SU-DHL-6 (cell line): ENCODE measurements around the gene PRKCE.

Experiments used
- H2AFZ ChIP-seq: fragments of 200-600 bp; sonication (generic); 2 replicates; pipeline ENCODE4 v1.6.1; 2014; ENCODE audit warnings: low read depth, mild to moderate bottlenecking, moderate library complexity, mixed read lengths, antibody characterized with exemption, low read length; ENCODE audit not compliant: severe bottlenecking
- H3F3A ChIP-seq: fragments of 200-600 bp; shearing (Covaris generic); 2 replicates; pipeline ENCODE4 v1.6.0; 2016; ENCODE audit warnings: antibody characterized with exemption, mild to moderate bottlenecking; ENCODE audit not compliant: insufficient read depth
- H3K27ac ChIP-seq: fragments of 200-600 bp; sonication (generic); 2 replicates; pipeline ENCODE4 v1.5.1; 2016; ENCODE audit warnings: low read depth, mild to moderate bottlenecking, low read length, moderate library complexity, mixed read lengths
- H3K27me3 ChIP-seq: fragments of 200-600 bp; sonication (generic), shearing (Covaris generic); 2 replicates; pipeline ENCODE4 v1.6.0; 2014; ENCODE audit warnings: mild to moderate bottlenecking, low read length
- H3K36me3 ChIP-seq: fragments of 200-600 bp; sonication (generic); 2 replicates; pipeline ENCODE4 v1.6.1; 2014; ENCODE audit warnings: mild to moderate bottlenecking, low read length, mixed read lengths
- H3K4me2 ChIP-seq: fragments of 300-600, 200-600 bp; shearing (Covaris generic), sonication (generic); 2 replicates; pipeline ENCODE4 v1.6.0; 2014; ENCODE audit warnings: low read length, low read depth, mild to moderate bottlenecking; ENCODE audit not compliant: poor library complexity, severe bottlenecking
- H3K4me3 ChIP-seq: fragments of 200-600 bp; sonication (generic); 2 replicates; pipeline ENCODE4 v1.5.1; 2014; ENCODE audit warnings: antibody characterized with exemption, low read length, mild to moderate bottlenecking, mixed read lengths; ENCODE audit not compliant: insufficient read depth, poor library complexity, severe bottlenecking
- H3K79me2 ChIP-seq: fragments of 200-600 bp; sonication (generic); 2 replicates; pipeline ENCODE4 v1.6.1; 2014; ENCODE audit warnings: mild to moderate bottlenecking, low read length, moderate library complexity; ENCODE audit not compliant: insufficient read depth
- H3K9ac ChIP-seq: fragments of 200-600 bp; sonication (generic); 2 replicates; pipeline ENCODE4 v1.7.0; 2014; ENCODE audit warnings: mild to moderate bottlenecking, low read length
- H3K9me2 ChIP-seq: fragments of 200-600 bp; sonication (generic); replicated peaks from 2 replicates; pipeline ENCODE4 v1.6.1; 2014; ENCODE audit warnings: low read length; ENCODE audit not compliant: insufficient read depth
- H3K9me3 ChIP-seq: fragments of 200-600 bp; sonication (generic); 2 replicates; pipeline ENCODE4 v1.6.1; 2014; ENCODE audit warnings: low read length, mixed read lengths; ENCODE audit not compliant: insufficient read depth
- H4K20me1 ChIP-seq: fragments of 200-600 bp; sonication (generic); 2 replicates; pipeline ENCODE4 v1.6.1; 2014; ENCODE audit warnings: low read depth, mild to moderate bottlenecking, antibody characterized with exemption, low read length, moderate library complexity, mixed read lengths
- CTCF ChIP-seq: fragments of 200-600 bp; sonication (generic); IDR thresholded peaks from one replicate; pipeline ENCODE4 v1.5.1; 2017; ENCODE audit warnings: antibody characterized with exemption, mild to moderate bottlenecking, low read length, moderate library complexity; ENCODE audit not compliant: insufficient read depth, poor library complexity, severe bottlenecking
- EZH2phosphoT487 ChIP-seq: fragments of 200-600 bp; sonication (generic), shearing (Covaris generic); conservative IDR thresholded peaks from 2 replicates; pipeline ENCODE4 v1.6.1; 2018; ENCODE audit warnings: mild to moderate bottlenecking, antibody characterized with exemption, low read length, moderate library complexity, mixed read lengths

PRKCE gene

GRCh38 chr2:45922577-45922988 is 271.1 kb downstream of the PRKCE start:
- H3K9me3 ChIP-seq: no peaks in the 10 kb centered on the region
- no peaks in the 10 kb centered on the region for H3K27me3 ChIP-seq
- TF ChIP-seq EZH2phosphoT487 (no peak), CTCF (no peak)
- H3F3A ChIP-seq: no peaks in the 10 kb centered on the region
- no peaks in the 10 kb centered on the region for H3K36me3 ChIP-seq
- no peaks in the 10 kb centered on the region for H3K79me2 ChIP-seq
- no peak overlapping the region for H2AFZ ChIP-seq
- H3K9me2 ChIP-seq: no peaks in the 10 kb centered on the region
- no peak overlapping the region for H3K9ac ChIP-seq
- H4K20me1 ChIP-seq: no peaks in the 10 kb centered on the region
- no peak overlapping the region for H3K4me3 ChIP-seq
- no peak overlapping the region for H3K27ac ChIP-seq
- no peak overlapping the region for H3K4me2 ChIP-seq

- Histone ChIP-seq H3K4me2 (no peak overlapping the region), H4K20me1 (no peaks in the 10 kb centered on the region), H3K27ac (no peak overlapping the region), H3K9me2 (no peaks in the 10 kb centered on the region), H3F3A (no peaks in the 10 kb centered on the region), H3K9me3 (no peaks in the 10 kb centered on the region), H3K4me3 (no peak overlapping the region), H3K9ac (no peak overlapping the region), H3K79me2 (no peaks in the 10 kb centered on the region), H2AFZ (no peak overlapping the region), H3K36me3 (no peaks in the 10 kb centered on the region), H3K27me3 (no peaks in the 10 kb centered on the region)
- TF ChIP-seq CTCF (no peak), EZH2phosphoT487 (no peak)
These were observed 272.2 kb downstream of the PRKCE start for GRCh38 chr2:45923701-45924100.

GRCh38 chr2:45925026-45925425 is 273.6 kb downstream of the PRKCE start:
- H2AFZ ChIP-seq: no peak overlapping the region
- H3K9ac ChIP-seq: no peak overlapping the region
- no peaks in the 10 kb centered on the region for H3K9me2 ChIP-seq
- H3F3A ChIP-seq: no peaks in the 10 kb centered on the region
- no peak overlapping the region for H3K27ac ChIP-seq
- no peak overlapping the region for H3K4me2 ChIP-seq
- H3K79me2 ChIP-seq: no peaks in the 10 kb centered on the region
- TF ChIP-seq EZH2phosphoT487 (no peak), CTCF (no peak)
- H3K27me3 ChIP-seq: no peaks in the 10 kb centered on the region
- H4K20me1 ChIP-seq: no peaks in the 10 kb centered on the region
- H3K4me3 ChIP-seq: no peak overlapping the region
- no peaks in the 10 kb centered on the region for H3K9me3 ChIP-seq
- H3K36me3 ChIP-seq: no peaks in the 10 kb centered on the region
